GM23338 (cell line): Measurements from ENCODE around the gene SIRT6. TPM values are rescaled to one million over a fixed set of nuclear protein-coding genes. Genes with fewer than 3 reads are reported as not detected.

Experiments used
- CREB1 ChIP-seq: fragments of 250-450 bp; sonication (Bioruptor Pico); IDR thresholded peaks from 2 replicates; pipeline ENCODE4 v1.5.0; 2020; ENCODE audit warnings: low read depth, mild to moderate bottlenecking, moderate library complexity
- POLR2AphosphoS5 ChIP-seq: IDR thresholded peaks from 2 replicates; pipeline ENCODE4 v1.6.1; 2016; ENCODE audit warnings: antibody characterized with exemption, low read depth
- polyA plus RNA-seq: library from polyadenylated mRNA; unstranded; fragments of >200 nt; fragmentation: Nextera tagmentation; extraction: Ambion mirVana; gene quantifications from 2 replicates; pipeline ENCODE4 v1.2.1, GENCODE V29; 2016
- total RNA-seq: library from RNA; depleted of rRNA; stranded (reverse); fragments of >200 nt; shearing (Covaris generic); gene quantifications from 2 replicates; pipeline ENCODE4 v1.2.3, GENCODE V29; 2014
- TF ChIP-seq, protein P1 (sequence below): fragments of 250-450 bp; sonication (Bioruptor Pico); IDR thresholded peaks from 2 replicates; pipeline ENCODE4 v1.5.0; 2020; ENCODE audit warnings: mild to moderate bottlenecking, moderate library complexity
- TF ChIP-seq, protein P2 (sequence below): IDR thresholded peaks from one replicate; pipeline ENCODE4 v1.6.1; 2018; ENCODE audit warnings: antibody characterized with exemption; ENCODE audit not compliant: unreplicated experiment

SIRT6 gene
- total and polyA plus RNA-seq, 2 experiments from 2014 or later, result 18.9 to 26.7 TPM

DNA sequence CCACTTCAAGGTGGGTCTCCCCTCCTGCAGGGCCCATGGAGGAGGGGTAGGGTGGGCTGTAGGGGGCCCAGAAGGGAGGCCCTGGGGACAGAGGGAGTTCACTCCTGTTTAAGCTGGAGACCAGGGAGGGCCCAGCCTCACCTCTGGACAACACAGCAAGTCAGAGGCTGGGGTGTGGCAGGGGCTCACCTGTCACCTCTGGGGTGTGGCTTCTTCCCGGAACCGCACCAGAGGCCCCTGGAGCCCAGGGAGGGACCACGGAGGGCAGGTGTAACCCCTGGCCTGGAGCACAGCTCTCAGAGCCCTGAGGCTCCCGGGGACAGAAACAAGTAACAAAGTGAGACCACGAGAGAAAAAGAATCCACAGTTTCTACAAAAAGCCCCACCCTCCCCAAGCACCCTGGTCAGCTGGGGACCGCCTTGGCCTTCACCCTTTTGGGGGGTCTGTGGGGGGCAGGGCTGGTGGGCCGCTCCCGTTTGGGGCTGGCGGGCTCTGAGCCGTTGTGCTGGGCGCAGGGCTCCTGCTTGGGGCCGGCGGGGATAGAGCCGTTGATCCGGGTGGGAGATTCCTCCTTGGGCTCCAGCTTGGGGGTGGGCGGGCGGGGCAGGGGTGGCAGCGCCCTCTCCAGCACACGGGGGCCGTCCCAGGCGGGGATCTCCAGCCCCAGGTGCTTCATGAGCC, 8.0 kb downstream of the SIRT6 start (continued):
- TF ChIP-seq, protein P1, sequence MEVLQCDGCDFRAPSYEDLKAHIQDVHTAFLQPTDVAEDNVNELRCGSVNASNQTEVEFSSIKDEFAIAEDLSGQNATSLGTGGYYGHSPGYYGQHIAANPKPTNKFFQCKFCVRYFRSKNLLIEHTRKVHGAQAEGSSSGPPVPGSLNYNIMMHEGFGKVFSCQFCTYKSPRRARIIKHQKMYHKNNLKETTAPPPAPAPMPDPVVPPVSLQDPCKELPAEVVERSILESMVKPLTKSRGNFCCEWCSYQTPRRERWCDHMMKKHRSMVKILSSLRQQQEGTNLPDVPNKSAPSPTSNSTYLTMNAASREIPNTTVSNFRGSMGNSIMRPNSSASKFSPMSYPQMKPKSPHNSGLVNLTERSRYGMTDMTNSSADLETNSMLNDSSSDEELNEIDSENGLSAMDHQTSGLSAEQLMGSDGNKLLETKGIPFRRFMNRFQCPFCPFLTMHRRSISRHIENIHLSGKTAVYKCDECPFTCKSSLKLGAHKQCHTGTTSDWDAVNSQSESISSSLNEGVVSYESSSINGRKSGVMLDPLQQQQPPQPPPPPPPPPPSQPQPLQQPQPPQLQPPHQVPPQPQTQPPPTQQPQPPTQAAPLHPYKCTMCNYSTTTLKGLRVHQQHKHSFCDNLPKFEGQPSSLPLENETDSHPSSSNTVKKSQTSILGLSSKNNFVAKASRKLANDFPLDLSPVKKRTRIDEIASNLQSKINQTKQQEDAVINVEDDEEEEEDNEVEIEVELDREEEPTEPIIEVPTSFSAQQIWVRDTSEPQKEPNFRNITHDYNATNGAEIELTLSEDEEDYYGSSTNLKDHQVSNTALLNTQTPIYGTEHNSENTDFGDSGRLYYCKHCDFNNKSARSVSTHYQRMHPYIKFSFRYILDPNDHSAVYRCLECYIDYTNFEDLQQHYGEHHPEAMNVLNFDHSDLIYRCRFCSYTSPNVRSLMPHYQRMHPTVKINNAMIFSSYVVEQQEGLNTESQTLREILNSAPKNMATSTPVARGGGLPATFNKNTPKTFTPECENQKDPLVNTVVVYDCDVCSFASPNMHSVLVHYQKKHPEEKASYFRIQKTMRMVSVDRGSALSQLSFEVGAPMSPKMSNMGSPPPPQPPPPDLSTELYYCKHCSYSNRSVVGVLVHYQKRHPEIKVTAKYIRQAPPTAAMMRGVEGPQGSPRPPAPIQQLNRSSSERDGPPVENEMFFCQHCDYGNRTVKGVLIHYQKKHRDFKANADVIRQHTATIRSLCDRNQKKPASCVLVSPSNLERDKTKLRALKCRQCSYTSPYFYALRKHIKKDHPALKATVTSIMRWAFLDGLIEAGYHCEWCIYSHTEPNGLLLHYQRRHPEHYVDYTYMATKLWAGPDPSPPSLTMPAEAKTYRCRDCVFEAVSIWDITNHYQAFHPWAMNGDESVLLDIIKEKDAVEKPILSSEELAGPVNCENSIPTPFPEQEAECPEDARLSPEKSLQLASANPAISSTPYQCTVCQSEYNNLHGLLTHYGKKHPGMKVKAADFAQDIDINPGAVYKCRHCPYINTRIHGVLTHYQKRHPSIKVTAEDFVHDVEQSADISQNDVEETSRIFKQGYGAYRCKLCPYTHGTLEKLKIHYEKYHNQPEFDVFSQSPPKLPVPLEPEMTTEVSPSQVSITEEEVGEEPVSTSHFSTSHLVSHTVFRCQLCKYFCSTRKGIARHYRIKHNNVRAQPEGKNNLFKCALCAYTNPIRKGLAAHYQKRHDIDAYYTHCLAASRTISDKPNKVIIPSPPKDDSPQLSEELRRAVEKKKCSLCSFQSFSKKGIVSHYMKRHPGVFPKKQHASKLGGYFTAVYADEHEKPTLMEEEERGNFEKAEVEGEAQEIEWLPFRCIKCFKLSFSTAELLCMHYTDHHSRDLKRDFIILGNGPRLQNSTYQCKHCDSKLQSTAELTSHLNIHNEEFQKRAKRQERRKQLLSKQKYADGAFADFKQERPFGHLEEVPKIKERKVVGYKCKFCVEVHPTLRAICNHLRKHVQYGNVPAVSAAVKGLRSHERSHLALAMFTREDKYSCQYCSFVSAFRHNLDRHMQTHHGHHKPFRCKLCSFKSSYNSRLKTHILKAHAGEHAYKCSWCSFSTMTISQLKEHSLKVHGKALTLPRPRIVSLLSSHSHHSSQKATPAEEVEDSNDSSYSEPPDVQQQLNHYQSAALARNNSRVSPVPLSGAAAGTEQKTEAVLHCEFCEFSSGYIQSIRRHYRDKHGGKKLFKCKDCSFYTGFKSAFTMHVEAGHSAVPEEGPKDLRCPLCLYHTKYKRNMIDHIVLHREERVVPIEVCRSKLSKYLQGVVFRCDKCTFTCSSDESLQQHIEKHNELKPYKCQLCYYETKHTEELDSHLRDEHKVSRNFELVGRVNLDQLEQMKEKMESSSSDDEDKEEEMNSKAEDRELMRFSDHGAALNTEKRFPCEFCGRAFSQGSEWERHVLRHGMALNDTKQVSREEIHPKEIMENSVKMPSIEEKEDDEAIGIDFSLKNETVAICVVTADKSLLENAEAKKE (CRISPR knock-in tag), result no peak
- TF ChIP-seq, protein P2, sequence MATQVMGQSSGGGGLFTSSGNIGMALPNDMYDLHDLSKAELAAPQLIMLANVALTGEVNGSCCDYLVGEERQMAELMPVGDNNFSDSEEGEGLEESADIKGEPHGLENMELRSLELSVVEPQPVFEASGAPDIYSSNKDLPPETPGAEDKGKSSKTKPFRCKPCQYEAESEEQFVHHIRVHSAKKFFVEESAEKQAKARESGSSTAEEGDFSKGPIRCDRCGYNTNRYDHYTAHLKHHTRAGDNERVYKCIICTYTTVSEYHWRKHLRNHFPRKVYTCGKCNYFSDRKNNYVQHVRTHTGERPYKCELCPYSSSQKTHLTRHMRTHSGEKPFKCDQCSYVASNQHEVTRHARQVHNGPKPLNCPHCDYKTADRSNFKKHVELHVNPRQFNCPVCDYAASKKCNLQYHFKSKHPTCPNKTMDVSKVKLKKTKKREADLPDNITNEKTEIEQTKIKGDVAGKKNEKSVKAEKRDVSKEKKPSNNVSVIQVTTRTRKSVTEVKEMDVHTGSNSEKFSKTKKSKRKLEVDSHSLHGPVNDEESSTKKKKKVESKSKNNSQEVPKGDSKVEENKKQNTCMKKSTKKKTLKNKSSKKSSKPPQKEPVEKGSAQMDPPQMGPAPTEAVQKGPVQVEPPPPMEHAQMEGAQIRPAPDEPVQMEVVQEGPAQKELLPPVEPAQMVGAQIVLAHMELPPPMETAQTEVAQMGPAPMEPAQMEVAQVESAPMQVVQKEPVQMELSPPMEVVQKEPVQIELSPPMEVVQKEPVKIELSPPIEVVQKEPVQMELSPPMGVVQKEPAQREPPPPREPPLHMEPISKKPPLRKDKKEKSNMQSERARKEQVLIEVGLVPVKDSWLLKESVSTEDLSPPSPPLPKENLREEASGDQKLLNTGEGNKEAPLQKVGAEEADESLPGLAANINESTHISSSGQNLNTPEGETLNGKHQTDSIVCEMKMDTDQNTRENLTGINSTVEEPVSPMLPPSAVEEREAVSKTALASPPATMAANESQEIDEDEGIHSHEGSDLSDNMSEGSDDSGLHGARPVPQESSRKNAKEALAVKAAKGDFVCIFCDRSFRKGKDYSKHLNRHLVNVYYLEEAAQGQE, result no peak
- no peak for TF ChIP-seq CREB1 (CRISPR knock-in tag)
- TF ChIP-seq POLR2AphosphoS5, result no peak
